Gastrocnemius medialis (tissue), 4 donors: ENCODE measurements around the gene ATAD3A. TPM values are rescaled to one million over a fixed set of nuclear protein-coding genes. Genes with fewer than 3 reads are reported as not detected.
"Not testable (repeated sequence)": the region's sequence is repeated elsewhere in the genome, so short reads cannot be mapped to it uniquely, and the experiment has no call there.

Source experiments
- ATAC-seq, 2 donors: fragments of 150-250 bp; one replicate each; pipeline ENCODE4 v1.9.1; 2016
- DNase-seq, 2 donors: peaks; one replicate each; pipeline ENCODE4 v3.0.0-alpha.2; 2019
- H3K27ac ChIP-seq, 4 donors: fragments of 200-600 bp; sonication (generic); 1 replicate in 1 of 4; 2 replicates in 3 of 4; pipeline ENCODE4 v1.5.1; 2016 to 2018; ENCODE audit warnings: mild to moderate bottlenecking in 2 of 4, moderate library complexity in 1 of 4
- H3K27me3 ChIP-seq, 3 donors: fragments of 200-600 bp; sonication (generic) in 2 of 3; 1 replicate in 1 of 3; 2 replicates in 2 of 3; pipeline versions ENCODE4 v1.5.1 to v1.6.0; 2016 to 2019; ENCODE audit warnings: mild to moderate bottlenecking in 1 of 3, moderate library complexity in 1 of 3
- H3K36me3 ChIP-seq, 2 donors: fragments of 200-600 bp; sonication (generic) in 1 of 2; one replicate each; pipeline ENCODE4 v1.5.1; 2017 to 2018
- H3K4me1 ChIP-seq, 2 donors: fragments of 200-600 bp; sonication (generic) in 1 of 2; one replicate each; pipeline ENCODE4 v1.5.1; 2016 to 2017; ENCODE audit warnings: mild to moderate bottlenecking in 2 of 2
- H3K4me3 ChIP-seq, 4 donors: fragments of 200-600 bp; sonication (generic) in 3 of 4; 1 replicate in 1 of 4; 2 replicates in 3 of 4; pipeline ENCODE4 v1.5.1; 2016 to 2019; ENCODE audit warnings: mild to moderate bottlenecking in 2 of 4
- H3K9me3 ChIP-seq, 3 donors: fragments of 200-600 bp; sonication (generic) in 2 of 3; 1 replicate in 1 of 3; 2 replicates in 2 of 3; pipeline ENCODE4 v1.5.1; 2016 to 2019
- POLR2A ChIP-seq, 2 donors: fragments of 450-650 bp; IDR thresholded peaks; one replicate each; pipeline ENCODE4 v1.6.1; 2017; ENCODE audit warnings: antibody characterized with exemption in 2 of 2, mild to moderate bottlenecking in 2 of 2, moderate library complexity in 2 of 2
- in situ Hi-C, 4 donors: fragments of 200-750 bp; cut with MboI; loops; one replicate each; pipeline versions ENCODE4 v1.15.0 to v1.8.0; 2017; ENCODE audit warnings: low sequenced_read_pairs in 4 of 4
- intact Hi-C: fragments of 100-400 bp; cut with DNase I; formaldehyde crosslinking; loops from one replicate; pipeline ENCODE4 v1.15.1; 2023; ENCODE audit warnings: low total_unique reads
- total RNA-seq, 4 donors: library from RNA; depleted of rRNA; stranded (reverse); fragments of >200 nt; gene quantifications; one replicate each; pipeline versions ENCODE4 v1.1.0 to v1.2.3, GENCODE V29; 2016
- TF ChIP-seq, protein P1 (sequence below), 5 experiments: fragments of 450-650 bp in 3 of 5; fragments of 200-600 bp in 2 of 5; sonication (generic) in 2 of 5; IDR thresholded peaks in 4 of 5; conservative IDR thresholded peaks in 1 of 5; 1 replicate in 4 of 5; 2 replicates in 1 of 5; pipeline ENCODE4 v1.5.1; 2016 to 2019; ENCODE audit warnings: antibody characterized with exemption in 5 of 5, mild to moderate bottlenecking in 3 of 5, moderate library complexity in 3 of 5

Gene ATAD3A
- total RNA-seq, 4 donors from 2014 or later: 22.9 to 47.9 (median 35.6) TPM

DNA sequence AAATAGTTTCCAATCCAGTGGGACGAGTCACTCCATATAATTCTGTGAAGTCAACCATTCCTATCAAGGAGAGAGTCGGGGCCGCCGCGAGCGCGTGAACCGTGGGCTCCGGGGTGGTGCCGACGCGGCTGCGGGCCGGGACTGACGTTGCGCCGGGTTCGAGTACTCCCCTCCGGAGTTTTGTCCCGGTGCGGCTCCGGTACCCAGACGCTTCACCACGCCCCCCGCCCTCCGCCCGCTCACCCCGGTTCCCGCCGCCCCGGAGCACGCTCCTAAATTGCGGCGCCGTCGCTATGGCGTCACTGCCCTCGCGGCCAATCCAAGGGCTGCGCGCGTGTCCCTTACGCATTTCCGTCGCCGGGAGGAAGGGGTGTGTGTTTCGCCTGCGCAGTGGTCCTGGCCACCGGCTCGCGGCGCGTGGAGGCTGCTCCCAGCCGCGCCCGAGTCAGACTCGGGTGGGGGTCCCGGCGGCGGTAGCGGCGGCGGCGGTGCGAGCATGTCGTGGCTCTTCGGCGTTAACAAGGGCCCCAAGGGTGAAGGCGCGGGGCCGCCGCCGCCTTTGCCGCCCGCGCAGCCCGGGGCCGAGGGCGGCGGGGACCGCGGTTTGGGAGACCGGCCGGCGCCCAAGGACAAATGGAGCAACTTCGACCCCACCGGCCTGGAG lies 40.4 kb upstream of the ATAD3A start, which contains the start of gene ATAD3B:
Gene ATAD3B (plus strand): TSS at position 377 of the 664 bp plus-strand sequence. CDS start 120 bp downstream, at position 497.
- no peaks in the 10 kb centered on the region for H3K27me3 ChIP-seq
- ATAC-seq (peak; percentile 96 to 99), DNase-seq (peak; percentile 90 to 91)
- in situ Hi-C loops (no loop called here), intact Hi-C loops (loop anchor here (1.0 kb wide), 4 partner anchors 41 to 144 kb away; partner anchors contain the start of genes ATAD3A, CCNL2, MIB2 and SSU72)
- H3K9me3 ChIP-seq: no peaks in the 10 kb centered on the region
- peak; percentile 68 to 80 for TF ChIP-seq POLR2A (IDR thresholded peaks at IDR 0.05)
- TF ChIP-seq, protein P1, sequence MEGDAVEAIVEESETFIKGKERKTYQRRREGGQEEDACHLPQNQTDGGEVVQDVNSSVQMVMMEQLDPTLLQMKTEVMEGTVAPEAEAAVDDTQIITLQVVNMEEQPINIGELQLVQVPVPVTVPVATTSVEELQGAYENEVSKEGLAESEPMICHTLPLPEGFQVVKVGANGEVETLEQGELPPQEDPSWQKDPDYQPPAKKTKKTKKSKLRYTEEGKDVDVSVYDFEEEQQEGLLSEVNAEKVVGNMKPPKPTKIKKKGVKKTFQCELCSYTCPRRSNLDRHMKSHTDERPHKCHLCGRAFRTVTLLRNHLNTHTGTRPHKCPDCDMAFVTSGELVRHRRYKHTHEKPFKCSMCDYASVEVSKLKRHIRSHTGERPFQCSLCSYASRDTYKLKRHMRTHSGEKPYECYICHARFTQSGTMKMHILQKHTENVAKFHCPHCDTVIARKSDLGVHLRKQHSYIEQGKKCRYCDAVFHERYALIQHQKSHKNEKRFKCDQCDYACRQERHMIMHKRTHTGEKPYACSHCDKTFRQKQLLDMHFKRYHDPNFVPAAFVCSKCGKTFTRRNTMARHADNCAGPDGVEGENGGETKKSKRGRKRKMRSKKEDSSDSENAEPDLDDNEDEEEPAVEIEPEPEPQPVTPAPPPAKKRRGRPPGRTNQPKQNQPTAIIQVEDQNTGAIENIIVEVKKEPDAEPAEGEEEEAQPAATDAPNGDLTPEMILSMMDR (IDR thresholded peaks at IDR 0.05 in 4 of 5, conservative IDR thresholded peaks at IDR 0.05 in 1 of 5): peak in 1 of 5 experiments; percentile 11
- H3K4me3 ChIP-seq: peak within 1 kb of the TSS; percentile 63 to 86 (median 80)
- peak within 1 kb of the TSS; percentile 82 to 92 (median 86) for H3K27ac ChIP-seq
- H3K4me1 ChIP-seq: peaks cover 9 to 25% of the 10 kb centered on the region in 2 donors
- H3K36me3 ChIP-seq: no peaks in the 10 kb centered on the region

DNA sequence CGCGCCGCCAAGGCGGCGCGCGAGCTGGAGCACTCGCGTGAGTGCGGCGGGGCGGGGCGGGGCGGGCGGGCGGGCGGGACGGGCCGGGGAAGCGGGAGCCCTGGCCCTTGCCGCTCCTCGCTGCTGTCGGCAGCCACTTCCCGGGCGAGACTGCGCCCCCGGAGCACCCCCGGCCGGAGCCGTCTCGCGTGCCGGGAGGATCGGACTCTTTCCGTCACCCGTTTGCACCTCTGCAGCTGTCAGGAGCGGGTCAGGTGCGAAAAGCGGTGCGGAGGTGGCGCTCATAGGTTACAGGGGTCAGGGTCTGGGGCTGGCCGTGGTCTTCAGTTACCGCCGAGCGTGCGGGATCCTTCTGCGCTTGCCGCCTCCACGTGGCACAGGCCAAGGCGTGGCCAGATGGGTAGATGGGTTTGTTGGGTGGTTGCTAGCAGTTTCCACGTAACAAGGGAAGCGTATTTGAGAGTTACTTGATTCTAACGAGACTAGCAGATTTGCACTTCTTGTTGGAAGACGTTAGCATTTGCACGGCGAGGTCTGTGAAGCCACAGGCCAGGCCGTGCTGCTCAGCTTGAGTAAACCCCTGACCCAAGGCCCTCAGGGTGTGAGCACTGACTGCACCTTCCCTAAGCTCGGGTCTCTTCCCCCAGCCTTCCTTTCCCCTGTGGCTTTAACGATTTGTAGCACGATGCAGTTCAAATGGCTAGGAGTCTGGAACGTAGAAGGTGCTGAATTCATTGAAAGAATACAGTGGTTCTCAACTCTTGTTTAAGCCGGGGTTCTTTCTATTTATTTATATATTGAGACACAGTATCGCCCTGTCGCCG lies 39.7 kb upstream of the ATAD3A start:
- DNase-seq, intact Hi-C loops, H3K27me3 ChIP-seq, H3K9me3 ChIP-seq, H3K36me3 ChIP-seq, in situ Hi-C loops: not testable (repeated sequence)
- Histone ChIP-seq H3K4me3 (peak overlapping the region; percentile 56 to 86 (median 80)), H3K4me1 (peaks cover 9 to 25% of the 10 kb centered on the region in 2 donors), H3K27ac (peak overlapping the region; percentile 82 to 92 (median 86))
- ATAC-seq: peak in 1 of 2 donors; percentile 13

- H3K27me3 ChIP-seq, H3K4me3 ChIP-seq, intact Hi-C loops, in situ Hi-C loops, H3K9me3 ChIP-seq, DNase-seq, H3K27ac ChIP-seq, ATAC-seq: not testable (repeated sequence)
- peaks cover 0 to 15% of the 10 kb centered on the region in 2 donors for H3K36me3 ChIP-seq
- H3K4me1 ChIP-seq: peaks cover 9 to 18% of the 10 kb centered on the region in 2 donors
Observed at GRCh38 chr1:1476011-1476410, 36.0 kb upstream of the ATAD3A start.

DNA sequence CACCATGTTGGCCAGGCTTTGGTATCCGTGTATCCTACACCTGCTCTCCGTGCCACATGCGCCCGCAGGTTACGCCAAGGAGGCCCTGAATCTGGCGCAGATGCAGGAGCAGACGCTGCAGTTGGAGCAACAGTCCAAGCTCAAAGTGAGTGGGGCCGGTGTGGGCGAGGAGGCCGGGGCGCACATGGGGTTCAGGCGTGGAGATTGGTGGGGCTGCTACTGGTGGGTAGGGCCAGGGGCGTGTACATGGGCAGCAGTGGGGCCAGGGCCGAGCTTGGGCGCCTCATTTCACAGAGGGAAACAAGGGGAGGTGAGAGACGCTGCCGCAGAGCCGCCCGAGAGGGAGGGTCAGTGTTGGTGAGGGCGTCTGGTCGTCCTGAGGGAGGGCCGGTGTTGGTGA lies 34.8 kb upstream of the ATAD3A start:
- in situ Hi-C loops (no loop called here), intact Hi-C loops (no loop called here)
- H3K4me1 ChIP-seq: peaks cover 9 to 15% of the 10 kb centered on the region in 2 donors
- H3K9me3 ChIP-seq: no peaks in the 10 kb centered on the region
- TF ChIP-seq, protein P1 (IDR thresholded peaks at IDR 0.05 in 4 of 5, conservative IDR thresholded peaks at IDR 0.05 in 1 of 5): no peak
- H3K27me3 ChIP-seq: no peaks in the 10 kb centered on the region
- no peak for DNase-seq
- ATAC-seq: no peak
- H3K4me3 ChIP-seq: no peak overlapping the region
- peaks cover 0 to 15% of the 10 kb centered on the region in 2 donors for H3K36me3 ChIP-seq
- no peak overlapping the region for H3K27ac ChIP-seq

DNA sequence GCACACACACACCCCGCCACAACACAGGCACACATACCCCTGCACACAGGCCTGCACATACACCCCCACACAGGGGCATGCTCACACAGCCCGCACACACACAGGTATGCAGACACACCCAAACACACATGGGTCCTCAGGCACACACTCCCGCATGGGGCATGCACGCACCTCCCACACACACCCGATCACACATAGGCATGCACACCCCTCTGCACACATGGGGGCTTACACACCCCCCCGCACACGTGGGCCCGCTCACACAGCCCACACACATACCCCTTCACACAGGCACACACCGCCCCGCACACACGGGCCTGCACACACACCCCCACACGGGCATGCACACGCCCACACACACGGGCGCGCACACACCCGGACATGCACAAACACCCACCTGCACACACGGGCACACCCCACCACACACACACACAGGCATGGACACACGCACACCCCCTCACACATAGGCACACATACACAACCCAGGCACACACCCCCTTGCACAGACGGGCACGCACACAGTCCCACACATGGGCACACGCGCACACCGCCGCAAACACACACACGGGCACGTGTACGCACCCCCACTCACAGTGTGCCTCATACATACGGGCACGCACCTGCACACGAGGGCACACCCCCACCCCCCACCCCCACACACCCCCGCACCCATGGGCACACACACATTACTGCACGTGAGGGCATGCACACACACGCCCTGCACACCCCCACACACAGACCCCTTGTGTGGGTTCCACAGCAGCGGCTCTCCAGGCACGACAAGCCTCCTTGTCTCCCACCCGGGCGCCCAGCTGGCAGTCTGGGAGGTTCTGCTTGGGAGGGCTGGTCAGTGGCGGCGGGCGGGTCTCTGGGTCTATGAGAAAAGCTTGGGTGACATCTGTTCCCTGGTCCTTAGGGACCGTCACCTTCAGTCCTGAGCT lies 32.1 kb upstream of the ATAD3A start:
- no peaks in the 10 kb centered on the region for H3K4me1 ChIP-seq
- intact Hi-C loops: no loop called here
- H3K27me3 ChIP-seq: no peaks in the 10 kb centered on the region
- peaks cover 0 to 34% of the 10 kb centered on the region in 2 donors for H3K36me3 ChIP-seq
- DNase-seq (no peak), ATAC-seq (no peak)
- in situ Hi-C loops: no loop called here
- no peak overlapping the region for H3K27ac ChIP-seq
- no peaks in the 10 kb centered on the region for H3K9me3 ChIP-seq
- no peak overlapping the region for H3K4me3 ChIP-seq
- TF ChIP-seq, protein P1 (IDR thresholded peaks at IDR 0.05 in 4 of 5, conservative IDR thresholded peaks at IDR 0.05 in 1 of 5): no peak
- no peak for TF ChIP-seq POLR2A (IDR thresholded peaks at IDR 0.05)

GRCh38 chr1:1480488-1480867 lies 31.5 kb upstream of the ATAD3A start:
- intact Hi-C loops, H3K4me1 ChIP-seq, DNase-seq, H3K27me3 ChIP-seq, H3K9me3 ChIP-seq, H3K4me3 ChIP-seq, ATAC-seq, in situ Hi-C loops, H3K27ac ChIP-seq: not testable (repeated sequence)
- peaks cover 0 to 41% of the 10 kb centered on the region in 2 donors for H3K36me3 ChIP-seq

DNA sequence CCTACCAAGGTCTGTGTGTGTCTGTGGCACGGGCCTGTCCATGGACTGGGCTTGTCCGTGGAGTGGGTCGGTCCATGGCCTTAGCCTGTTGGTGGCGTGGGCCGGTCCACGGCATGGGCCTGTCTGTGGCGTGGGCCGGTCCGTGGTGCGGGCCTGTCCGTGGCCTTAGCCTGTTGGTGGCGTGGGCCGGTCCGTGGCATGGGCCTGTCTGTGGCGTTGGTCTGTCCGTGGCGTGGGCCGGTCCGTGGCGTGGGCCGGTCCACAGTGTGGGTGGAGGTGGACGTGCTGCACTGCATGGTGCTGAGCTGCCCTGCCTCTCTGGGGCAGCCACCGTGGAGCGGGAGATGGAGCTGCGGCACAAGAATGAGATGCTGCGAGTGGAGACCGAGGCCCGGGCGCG lies 30.2 kb upstream of the ATAD3A start:
- ATAC-seq, DNase-seq, H3K27ac ChIP-seq, in situ Hi-C loops, H3K27me3 ChIP-seq, H3K4me3 ChIP-seq, intact Hi-C loops, H3K4me1 ChIP-seq, H3K9me3 ChIP-seq: not testable (repeated sequence)
- H3K36me3 ChIP-seq: peaks cover 0 to 48% of the 10 kb centered on the region in 2 donors
